GM23248 (cell line): Measurements from ENCODE around the gene SYTL4. TPM values are rescaled to one million over a fixed set of nuclear protein-coding genes. Genes with fewer than 3 reads are reported as not detected.
"Not testable (repeated sequence)": the region's sequence is repeated elsewhere in the genome, so short reads cannot be mapped to it uniquely, and the experiment has no call there.

Source experiments
- DNase-seq: peaks from one replicate; pipeline ENCODE4 v3.0.0-alpha.2; 2015
- H2AFZ ChIP-seq: fragments of 200-600 bp; sonication (generic); 2 replicates; pipeline ENCODE4 v1.6.1; 2016; ENCODE audit warnings: antibody characterized with exemption
- H3F3A ChIP-seq: fragments of 200-600 bp; sonication (generic); 2 replicates; pipeline ENCODE4 v1.6.1; 2016; ENCODE audit warnings: mild to moderate bottlenecking, antibody characterized with exemption, mixed run types; ENCODE audit not compliant: insufficient read depth
- H3K27ac ChIP-seq: fragments of 200-600 bp; sonication (generic); 2 replicates; pipeline ENCODE4 v1.5.1; 2016; ENCODE audit warnings: mild to moderate bottlenecking
- H3K27me3 ChIP-seq: fragments of 200-600 bp; sonication (generic); replicated peaks from 2 replicates; pipeline ENCODE4 v1.6.1; 2016; ENCODE audit warnings: mild to moderate bottlenecking; ENCODE audit not compliant: insufficient read depth
- H3K36me3 ChIP-seq: fragments of 200-600 bp; sonication (generic); 2 replicates; pipeline ENCODE4 v1.6.1; 2016; ENCODE audit warnings: low read depth, mild to moderate bottlenecking
- H3K4me1 ChIP-seq: fragments of 200-600 bp; sonication (generic); 2 replicates; pipeline ENCODE4 v1.6.1; 2016; ENCODE audit warnings: mild to moderate bottlenecking; ENCODE audit not compliant: insufficient read depth
- H3K4me2 ChIP-seq: fragments of 200-600 bp; sonication (generic); one replicate; pipeline ENCODE4 v1.6.1; 2016; ENCODE audit warnings: mild to moderate bottlenecking; ENCODE audit not compliant: unreplicated experiment
- H3K4me3 ChIP-seq: fragments of 200-600 bp; sonication (generic); 2 replicates; pipeline ENCODE4 v1.5.1; 2016; ENCODE audit warnings: mild to moderate bottlenecking
- H3K79me2 ChIP-seq: fragments of 200-600 bp; sonication (generic); 2 replicates; pipeline ENCODE4 v1.6.1; 2016; ENCODE audit warnings: mild to moderate bottlenecking; ENCODE audit not compliant: insufficient read depth
- H3K9ac ChIP-seq: fragments of 200-600 bp; sonication (generic); 2 replicates; pipeline ENCODE4 v1.6.1; 2016; ENCODE audit warnings: mild to moderate bottlenecking
- H3K9me2 ChIP-seq: fragments of 200-600 bp; sonication (generic); 2 replicates; pipeline ENCODE4 v1.6.1; 2016; ENCODE audit warnings: mixed run types, mild to moderate bottlenecking, moderate library complexity; ENCODE audit not compliant: insufficient read depth
- H3K9me3 ChIP-seq: fragments of 200-600 bp; sonication (generic); one replicate; pipeline ENCODE4 v1.6.1; 2017; ENCODE audit warnings: low read depth
- H4K20me1 ChIP-seq: fragments of 200-600 bp; sonication (generic); 2 replicates; pipeline ENCODE4 v1.6.0; 2016; ENCODE audit not compliant: insufficient read depth
- EZH2 ChIP-seq: fragments of 200-600 bp; sonication (generic); IDR thresholded peaks from 2 replicates; pipeline ENCODE4 v1.6.1; 2018; ENCODE audit warnings: antibody characterized with exemption, mild to moderate bottlenecking; ENCODE audit not compliant: insufficient read depth, poor library complexity, severe bottlenecking
- EZH2phosphoT487 ChIP-seq: fragments of 200-600 bp; sonication (generic); IDR thresholded peaks from 2 replicates; pipeline ENCODE4 v1.6.1; 2018; ENCODE audit warnings: antibody characterized with exemption, moderate library complexity, mild to moderate bottlenecking, low read depth; ENCODE audit not compliant: insufficient read depth
- WGBS, 2 experiments: methylation state at CpG; one replicate each; pipeline ENCODE4 v1.1.6; 2015 to 2017; ENCODE audit warnings: low lambda C conversion rate in 2 of 2, low coverage in 1 of 2; ENCODE audit errors: missing lambda C conversion rate in 2 of 2; 5-methylcytosine and 5-hydroxymethylcytosine counted together
- in situ Hi-C: fragments of 300-500 bp; cut with MboI; formaldehyde crosslinking; loops from 2 replicates; pipeline ENCODE4 v1.15.0; 2020
- polyA plus RNA-seq: library from polyadenylated mRNA; unstranded; fragments of >200 nt; fragmentation: Nextera tagmentation; extraction: Ambion mirVana; gene quantifications from 2 replicates; pipeline ENCODE4 v1.2.1, GENCODE V29; 2016
- total RNA-seq: library from RNA; depleted of rRNA; stranded (reverse); fragments of >200 nt; shearing (Covaris generic); gene quantifications from 2 replicates; pipeline ENCODE4 v1.2.3, GENCODE V29; 2014

Gene SYTL4
- total and polyA plus RNA-seq, 2 experiments from 2014 or later: 1.6 to 3.2 TPM

DNA sequence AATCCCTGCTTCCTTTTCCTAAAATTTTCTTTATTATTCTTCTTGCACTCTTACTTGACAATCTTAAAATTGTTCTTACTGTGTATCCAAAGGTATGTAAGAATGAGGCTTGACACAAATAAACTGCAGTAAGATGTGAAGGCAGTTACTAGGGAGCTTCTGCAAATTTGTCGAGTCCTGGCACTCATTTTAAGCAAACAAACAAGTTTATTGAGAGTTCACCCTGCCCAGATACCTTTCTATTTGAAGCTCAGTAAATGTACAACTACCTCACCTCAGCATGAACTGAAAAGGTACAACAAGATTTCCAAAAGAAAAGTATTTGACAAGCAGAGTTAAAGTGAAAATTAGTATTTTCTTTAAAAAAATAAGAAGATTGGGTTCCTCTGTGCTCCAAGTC lies 13.3 kb upstream of the SYTL4 start:
- no peaks in the 10 kb centered on the region for H3K4me1 ChIP-seq
- no peak overlapping the region for H3K4me3 ChIP-seq
- no peak overlapping the region for H2AFZ ChIP-seq
- no peak overlapping the region for H3K4me2 ChIP-seq
- no peaks in the 10 kb centered on the region for H3K27me3 ChIP-seq
- H3K9me2 ChIP-seq: no peaks in the 10 kb centered on the region
- 75 to 76% methylated on average over 1 of the region's 1 CpG for WGBS, 2 experiments
- DNase-seq: no peak
- in situ Hi-C loops: no loop called here
- H3K9me3 ChIP-seq: no peaks in the 10 kb centered on the region
- no peaks in the 10 kb centered on the region for H3K36me3 ChIP-seq
- no peaks in the 10 kb centered on the region for H3F3A ChIP-seq
- no peak overlapping the region for H3K9ac ChIP-seq
- no peak for TF ChIP-seq EZH2phosphoT487
- no peak for TF ChIP-seq EZH2
- H3K27ac ChIP-seq: no peak overlapping the region
- H4K20me1 ChIP-seq: no peaks in the 10 kb centered on the region
- H3K79me2 ChIP-seq: no peaks in the 10 kb centered on the region

DNA sequence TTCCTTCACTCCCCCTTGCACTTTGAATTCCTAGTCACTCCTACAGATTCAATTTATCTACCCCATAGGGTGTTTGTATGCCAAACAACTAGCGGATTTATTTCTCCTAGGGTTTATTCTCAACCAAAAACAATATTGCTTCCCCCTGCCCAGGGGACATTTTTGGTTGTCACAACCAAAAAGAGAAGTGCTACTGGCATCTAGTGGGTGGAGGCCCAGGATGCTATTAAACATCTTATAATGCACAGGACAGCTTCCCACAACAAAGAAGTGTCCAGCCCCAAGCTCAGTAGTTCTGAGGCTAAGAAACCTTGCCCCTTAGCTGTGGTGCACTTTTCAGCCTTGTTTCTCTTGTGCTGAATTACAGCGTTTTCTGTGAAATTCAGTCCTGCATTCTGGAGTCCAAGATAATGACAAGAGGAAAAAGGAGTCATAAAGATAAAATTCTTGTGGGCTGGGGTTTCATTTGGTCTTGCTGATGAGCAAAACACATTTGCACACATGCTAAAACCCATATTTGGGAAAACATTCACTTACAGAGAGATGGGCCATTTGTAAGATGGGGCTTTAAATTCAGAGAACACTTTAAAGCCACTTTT lies 11.2 kb upstream of the SYTL4 start:
- H3K4me3 ChIP-seq: no peak overlapping the region
- no peaks in the 10 kb centered on the region for H3K36me3 ChIP-seq
- H4K20me1 ChIP-seq: no peaks in the 10 kb centered on the region
- 80 to 87% methylated on average over 2 of the region's 2 CpGs for WGBS, 2 experiments
- no peaks in the 10 kb centered on the region for H3K79me2 ChIP-seq
- no peaks in the 10 kb centered on the region for H3K9me3 ChIP-seq
- H2AFZ ChIP-seq: no peak overlapping the region
- no peak for DNase-seq
- H3K9ac ChIP-seq: no peak overlapping the region
- H3K4me1 ChIP-seq: no peaks in the 10 kb centered on the region
- no peaks in the 10 kb centered on the region for H3F3A ChIP-seq
- H3K27ac ChIP-seq: no peak overlapping the region
- H3K27me3 ChIP-seq: no peaks in the 10 kb centered on the region
- no peak for TF ChIP-seq EZH2
- no peak for TF ChIP-seq EZH2phosphoT487
- no peaks in the 10 kb centered on the region for H3K9me2 ChIP-seq
- in situ Hi-C loops: no loop called here
- H3K4me2 ChIP-seq: no peak overlapping the region

DNA sequence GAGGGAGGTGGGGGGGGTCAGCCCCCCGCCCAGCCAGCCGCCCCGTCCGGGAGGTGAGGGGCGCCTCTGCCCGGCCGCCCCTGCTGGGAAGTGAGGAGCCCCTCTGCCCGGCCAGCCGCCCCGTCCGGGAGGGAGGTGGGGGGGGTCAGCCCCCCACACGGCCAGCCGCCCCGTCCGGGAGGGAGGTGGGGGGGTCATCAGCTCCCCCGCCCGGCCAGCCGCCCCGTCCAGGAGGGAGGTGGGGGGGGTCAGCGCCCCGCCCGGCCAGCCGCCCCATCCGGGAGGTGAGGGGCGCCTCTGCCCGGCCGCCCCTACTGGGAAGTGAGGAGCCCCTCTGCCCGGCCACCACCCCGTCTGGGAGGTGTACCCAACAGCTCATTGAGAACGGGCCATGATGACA lies 7.9 kb downstream of the SYTL4 start:
- in situ Hi-C loops, H3K36me3 ChIP-seq, H3K9me3 ChIP-seq, H3K4me2 ChIP-seq, H3K27ac ChIP-seq, H3K4me3 ChIP-seq, H3K9me2 ChIP-seq, H3K9ac ChIP-seq, H3K79me2 ChIP-seq, H4K20me1 ChIP-seq, H3K4me1 ChIP-seq, H3K27me3 ChIP-seq, H2AFZ ChIP-seq, DNase-seq, H3F3A ChIP-seq: not testable (repeated sequence)
- WGBS, 2 experiments: no CpG with 5 or more reads among the region's 30 CpGs

DNA sequence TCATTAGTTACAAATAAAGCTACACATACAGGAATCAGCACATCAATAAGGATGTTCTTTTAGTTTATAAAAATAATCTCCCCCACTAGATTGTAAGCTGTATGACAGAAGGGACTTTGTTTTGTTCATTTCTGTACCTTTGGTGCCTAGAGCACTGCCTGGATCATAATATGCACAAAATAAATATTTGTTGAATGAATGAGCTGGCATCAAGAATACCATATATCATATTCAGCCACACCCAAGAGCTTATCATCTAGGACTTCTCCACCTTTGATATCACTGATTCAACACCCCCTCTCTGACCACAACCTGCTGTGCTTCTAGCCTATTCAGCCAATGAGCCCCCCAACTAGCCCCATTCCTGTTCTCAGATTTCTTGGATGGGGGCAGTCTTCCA lies 10.6 kb downstream of the SYTL4 start:
- H3K79me2 ChIP-seq: no peaks in the 10 kb centered on the region
- no peak for DNase-seq

DNA sequence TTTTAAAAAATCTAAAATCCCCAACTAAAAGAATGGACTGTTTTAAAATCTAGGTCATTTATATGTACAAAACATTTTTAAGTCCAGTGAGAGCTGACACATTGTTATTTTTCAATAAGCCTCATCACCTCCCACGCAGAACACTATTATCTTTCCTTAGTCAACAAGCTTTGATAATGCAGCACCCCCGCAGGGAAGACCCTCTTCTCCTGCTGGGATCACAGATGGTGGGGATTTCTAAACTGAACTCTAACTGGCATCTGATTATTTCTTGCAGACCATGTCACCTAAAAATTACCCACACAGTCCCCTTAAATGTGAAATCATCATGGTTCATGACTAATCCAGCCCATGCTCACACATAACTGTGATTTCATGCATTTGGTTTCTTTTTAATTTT lies 11.6 kb downstream of the SYTL4 start:
- 86 to 90% methylated on average over 2 of the region's 2 CpGs for WGBS, 2 experiments
- Histone ChIP-seq H3K9ac (no peak overlapping the region), H3K4me2 (no peak overlapping the region), H4K20me1 (no peaks in the 10 kb centered on the region), H3K9me2 (no peaks in the 10 kb centered on the region), H2AFZ (no peak overlapping the region), H3K9me3 (no peaks in the 10 kb centered on the region), H3K4me3 (no peak overlapping the region), H3K27me3 (no peaks in the 10 kb centered on the region), H3F3A (no peaks in the 10 kb centered on the region), H3K27ac (no peak overlapping the region), H3K4me1 (no peaks in the 10 kb centered on the region), H3K79me2 (no peaks in the 10 kb centered on the region), H3K36me3 (no peaks in the 10 kb centered on the region)
- peak; percentile 17 for DNase-seq
- no peak for TF ChIP-seq EZH2phosphoT487
- no peak for TF ChIP-seq EZH2
- in situ Hi-C loops: no loop called here

More for the DNA sequence above, 10.6 kb downstream of the SYTL4 start:
- in situ Hi-C loops: no loop called here
- H3K4me2 ChIP-seq: no peak overlapping the region
- H2AFZ ChIP-seq: no peak overlapping the region
- H3K9ac ChIP-seq: no peak overlapping the region
- no peaks in the 10 kb centered on the region for H3K4me1 ChIP-seq
- no peaks in the 10 kb centered on the region for H3K36me3 ChIP-seq
- TF ChIP-seq EZH2 (no peak), EZH2phosphoT487 (no peak)
- H3K9me2 ChIP-seq: no peaks in the 10 kb centered on the region
- H3K27ac ChIP-seq: no peak overlapping the region
- H3K27me3 ChIP-seq: no peaks in the 10 kb centered on the region
- no peaks in the 10 kb centered on the region for H3K9me3 ChIP-seq
- no peaks in the 10 kb centered on the region for H4K20me1 ChIP-seq
- H3K4me3 ChIP-seq: no peak overlapping the region
- no peaks in the 10 kb centered on the region for H3F3A ChIP-seq
